ENCODE results near the gene TMBIM1.
"Not testable (repeated sequence)": the region's sequence is repeated elsewhere in the genome, so short reads cannot be mapped to it uniquely, and the experiment has no call there.

TMBIM1 gene

GRCh38 chr2:218317835-218318234 lies 25.5 kb upstream of the TMBIM1 start:
- no peak for DNase-seq

DNA sequence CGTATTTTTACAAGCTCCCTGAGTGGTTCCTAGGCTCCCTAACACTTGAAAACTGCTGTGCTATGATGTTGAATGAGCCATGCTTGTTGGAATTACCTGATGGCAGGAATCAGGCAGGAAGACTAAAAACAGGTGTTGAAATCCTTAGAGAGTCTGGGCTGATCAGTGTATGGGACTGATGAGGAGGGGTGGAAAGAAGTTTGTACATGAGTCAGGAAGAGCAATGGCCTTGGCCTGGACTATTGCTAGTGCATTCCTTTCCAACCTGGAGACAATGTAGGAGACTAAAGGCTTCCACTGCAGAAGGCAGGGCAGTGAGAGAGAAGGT lies 25.0 kb upstream of the TMBIM1 start:
- no peak for DNase-seq

- DNase-seq, result no peak
Observed at GRCh38 chr2:218315397-218315796, 23.1 kb upstream of the TMBIM1 start.

DNA sequence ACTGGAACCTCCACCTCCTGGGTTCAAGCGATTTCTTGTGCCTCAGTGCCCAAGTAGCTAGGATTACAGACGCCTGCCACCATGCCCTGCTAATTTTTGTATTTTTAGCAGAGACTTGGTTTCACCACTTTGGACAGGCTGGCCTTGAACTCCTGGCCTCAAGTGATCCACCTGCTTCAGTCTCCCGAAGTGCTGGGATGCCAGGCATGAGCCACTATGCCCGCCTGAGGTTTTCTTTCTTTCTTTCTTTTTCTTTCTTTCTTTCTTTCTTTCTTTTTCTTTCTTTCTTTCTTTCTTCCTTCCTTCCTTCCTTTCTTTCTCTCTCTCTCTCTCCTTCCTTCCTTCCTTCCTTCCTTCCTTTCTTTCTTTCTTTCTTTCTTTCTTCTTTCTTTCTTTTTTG lies 22.5 kb upstream of the TMBIM1 start:
- DNase-seq, result not testable (repeated sequence)

- DNase-seq, result no peak
Observed at GRCh38 chr2:218313356-218313755, 21.1 kb upstream of the TMBIM1 start.

GRCh38 chr2:218312267-218312756 lies 20.0 kb upstream of the TMBIM1 start:
- no peak for DNase-seq

- DNase-seq, result not testable (repeated sequence)
Observed at GRCh38 chr2:218311541-218312266, 19.4 kb upstream of the TMBIM1 start.

DNA sequence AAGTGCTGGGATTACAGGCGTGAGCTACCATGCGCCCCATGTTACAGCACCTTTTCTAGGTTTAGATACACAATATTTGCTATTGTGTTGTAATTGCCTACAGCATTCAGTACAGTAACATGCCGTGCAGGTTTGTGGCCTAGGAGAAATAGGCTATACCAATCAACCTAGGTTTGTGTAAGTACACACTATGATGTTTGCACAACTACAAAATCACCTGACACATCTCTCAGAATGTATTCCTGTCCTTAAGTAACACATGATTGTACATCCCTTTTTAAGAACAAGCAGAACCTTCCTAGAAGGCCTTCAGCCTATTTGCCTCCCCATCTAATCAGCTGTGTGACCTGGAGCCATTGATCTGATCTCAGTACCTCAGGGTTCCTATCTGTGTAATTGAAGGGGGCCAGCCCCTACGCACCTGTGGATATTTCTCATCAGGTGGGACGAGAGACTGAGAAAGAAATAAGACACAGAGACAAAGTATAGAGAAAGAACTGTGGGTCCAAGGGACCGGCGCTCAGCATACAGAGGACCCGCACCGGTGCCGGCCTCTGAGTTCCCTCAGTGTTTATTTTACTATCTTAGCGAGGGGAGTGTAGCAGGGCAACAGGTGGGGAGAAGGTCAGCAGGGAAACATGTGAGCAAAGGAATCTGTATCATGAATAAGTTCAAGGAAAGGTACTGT lies 18.7 kb upstream of the TMBIM1 start:
- DNase-seq, result no peak

GRCh38 chr2:218307415-218308090 lies 15.2 kb upstream of the TMBIM1 start:
- DNase-seq, result no peak

- no peak for DNase-seq
Observed at GRCh38 chr2:218306184-218306920, 14.0 kb upstream of the TMBIM1 start.

GRCh38 chr2:218305383-218305782 lies 13.1 kb upstream of the TMBIM1 start:
- DNase-seq, result no peak

- peak; percentile 87 to 90 for DNase-seq
Observed at GRCh38 chr2:218301176-218301819, 9.0 kb upstream of the TMBIM1 start.

GRCh38 chr2:218300141-218300540 lies 7.8 kb upstream of the TMBIM1 start:
- no peak for DNase-seq

GRCh38 chr2:218298314-218298875 lies 6.1 kb upstream of the TMBIM1 start:
- no peak for DNase-seq

DNA sequence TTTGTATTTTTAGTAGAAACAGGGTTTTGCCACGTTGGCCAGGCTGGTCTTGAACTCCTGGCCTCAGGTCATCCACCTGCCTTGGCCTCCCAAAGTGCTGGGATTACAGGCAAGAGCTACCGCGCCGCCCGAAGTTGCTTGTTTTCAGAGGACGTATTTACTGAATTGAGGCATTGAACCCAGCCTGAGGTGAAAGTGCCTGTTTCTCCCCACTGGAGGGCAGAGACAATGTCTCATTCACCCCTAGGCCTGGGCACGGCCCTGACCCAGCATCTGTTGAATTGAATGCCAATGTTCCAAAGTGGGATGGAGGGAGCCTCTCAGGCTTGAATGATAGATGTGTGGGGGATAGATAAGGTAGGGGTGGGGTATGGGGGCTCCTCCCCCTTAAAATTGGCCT lies 4.5 kb upstream of the TMBIM1 start:
- DNase-seq, result no peak

DNA sequence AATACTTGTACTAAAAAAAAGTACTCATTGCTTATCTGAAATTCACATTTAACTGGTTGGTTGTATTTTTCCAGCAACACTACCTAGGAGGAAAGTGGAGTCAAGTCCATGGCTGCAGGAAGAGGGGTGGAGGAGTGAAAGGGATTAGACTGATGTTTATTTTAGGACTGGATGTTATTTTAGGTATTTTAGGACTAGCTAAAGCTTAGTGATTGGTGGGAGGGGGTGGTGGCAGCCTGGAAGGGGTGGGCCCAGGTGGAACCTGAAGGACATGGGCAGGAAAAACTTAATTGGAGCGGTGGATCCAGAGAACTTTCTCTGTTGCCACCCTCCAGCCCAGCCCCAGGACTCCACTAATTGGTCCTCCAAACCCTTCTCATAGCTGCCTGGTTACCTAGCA lies 3.9 kb upstream of the TMBIM1 start:
- no peak for DNase-seq

DNA sequence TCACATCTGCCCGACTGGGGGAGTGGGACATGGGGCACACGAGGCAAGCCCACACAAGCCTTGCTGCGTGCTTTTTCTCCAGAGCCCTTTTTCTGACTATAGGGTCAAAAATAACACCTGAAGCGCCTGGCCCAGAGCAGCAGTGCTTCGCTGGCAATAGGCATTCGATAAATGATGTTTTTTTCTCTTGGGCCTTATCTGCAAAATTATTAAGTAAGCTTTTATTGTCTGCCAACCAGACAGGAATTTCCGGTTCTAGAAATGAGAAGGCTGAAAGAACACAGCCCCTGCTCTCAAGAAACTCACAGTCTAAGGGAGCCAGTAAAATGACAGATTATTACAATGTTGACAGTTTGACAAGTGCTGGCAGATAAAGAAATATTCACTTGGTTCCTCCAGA lies 2.7 kb upstream of the TMBIM1 start:
- DNase-seq, result no peak

GRCh38 chr2:218294430-218295022 lies 2.2 kb upstream of the TMBIM1 start:
- DNase-seq, result no peak

- no peak for DNase-seq
Observed at GRCh38 chr2:218293715-218294429, 1.6 kb upstream of the TMBIM1 start.

- no peak for DNase-seq
Observed at GRCh38 chr2:218291318-218292047, 820 bp downstream of the TMBIM1 start.

Data from stimulated activated CD4-positive, alpha-beta T cell treated with anti-CD3 and anti-CD28 coated beads, Interleukin-2, amount 100 ng/mL, for 24 hours (primary cell).